ENCODE data around the gene TRPM7. TPM values are rescaled to one million over a fixed set of nuclear protein-coding genes. Genes with fewer than 3 reads are reported as not detected.

The TRPM7 gene
- total RNA-seq, 2 donors from 2014 or later = 52.0 to 77.0 TPM

DNA sequence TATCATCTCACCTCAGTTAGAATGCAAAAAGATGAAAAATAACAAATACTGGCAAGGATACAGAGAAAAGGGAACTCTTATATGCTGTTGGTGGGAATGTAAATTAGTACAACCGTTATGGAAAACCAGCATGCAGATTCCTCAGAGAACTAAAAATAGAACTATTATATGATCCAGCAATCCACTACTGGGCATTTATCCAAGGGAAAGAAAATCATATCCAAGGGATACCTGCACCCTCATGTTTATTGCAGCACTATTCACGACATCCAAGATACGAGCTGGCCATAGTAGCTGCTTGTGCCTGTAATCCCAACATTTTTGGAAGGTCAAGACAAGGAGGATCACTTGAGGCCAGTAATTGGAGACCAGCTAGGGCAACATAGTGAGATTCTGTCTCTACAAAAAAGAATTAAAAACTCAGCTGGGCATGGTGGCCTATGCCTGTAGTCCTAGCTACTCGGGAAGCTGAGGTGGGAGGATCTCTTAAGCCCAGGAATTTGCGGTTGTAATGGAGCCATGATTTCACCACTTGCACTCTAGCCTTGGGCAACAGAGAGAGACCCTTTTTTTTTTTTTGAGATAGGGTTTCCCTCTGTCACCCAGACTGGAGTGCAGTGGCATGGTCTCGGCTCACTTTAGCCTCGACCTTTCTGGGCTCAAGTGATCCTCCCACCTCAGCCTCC lies 166.7 kb downstream of the TRPM7 start:
- Mint-ChIP-seq H3K4me3 (no peak overlapping the region), H3K27ac (no peak overlapping the region), H3K36me3 (ENCODE audit: low read depth) (no peaks in the 10 kb centered on the region), H3K27me3 (no peaks in the 10 kb centered on the region), H3K9me3 (no peaks in the 10 kb centered on the region), H3K4me1 (no peaks in the 10 kb centered on the region)
- ATAC-seq (replicated peaks) = no peak

DNA sequence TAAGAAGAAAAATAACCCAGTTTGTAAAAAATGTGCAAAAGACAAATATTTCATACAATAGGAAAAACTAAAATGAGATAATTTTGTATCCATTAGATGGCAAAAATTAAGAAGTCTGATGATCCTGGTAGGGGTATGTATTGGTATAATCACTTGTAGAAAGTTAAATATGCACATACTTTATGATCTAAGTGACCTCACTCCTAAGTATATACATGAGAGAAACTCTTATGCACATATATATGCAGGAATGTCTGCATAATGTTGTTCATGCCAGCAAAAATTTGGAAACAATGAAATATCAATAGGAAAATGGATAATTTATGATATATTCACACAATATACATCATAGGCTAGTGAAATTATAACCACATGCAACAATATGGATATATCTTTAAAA lies 173.6 kb downstream of the TRPM7 start:
- no peaks in the 10 kb centered on the region for H3K9me3 Mint-ChIP-seq
- no peak for ATAC-seq (replicated peaks)
- H3K27me3 Mint-ChIP-seq = no peaks in the 10 kb centered on the region
- no peaks in the 10 kb centered on the region for H3K36me3 Mint-ChIP-seq (ENCODE audit: low read depth)
- no peak overlapping the region for H3K27ac Mint-ChIP-seq
- no peaks in the 10 kb centered on the region for H3K4me1 Mint-ChIP-seq
- no peak overlapping the region for H3K4me3 Mint-ChIP-seq

Other genes starting within 250 kb of the TRPM7 start
- gene USP50, start 140.1 kb downstream of the TRPM7 start, total RNA-seq = not detected
- gene SPPL2A, start 78.9 kb upstream of the TRPM7 start, total RNA-seq = 100 to 1,000 TPM in 1 of 2 donors, 10 to 100 TPM in 1; 92.5 to 105 TPM
- 10 to 100 TPM; 10.6 to 15.6 TPM for gene AP4E1, start 221.9 kb upstream of the TRPM7 start, total RNA-seq

Measured in activated T-helper 17 cell treated with anti-CD3 and anti-CD28 coated beads, Interleukin-2, amount 50 U/mL, for 72 hours (primary cell).